VCaP (cell line): ENCODE results near the gene PTPRU.
"Not testable (repeated sequence)": the region's sequence is repeated elsewhere in the genome, so short reads cannot be mapped to it uniquely, and the experiment has no call there.

Source experiments
- H3K27ac ChIP-seq: fragments of 450-650 bp; 2 replicates; pipeline ENCODE4 v1.5.1; 2017
- CTCF ChIP-seq: fragments of 450-650 bp; conservative IDR thresholded peaks from 2 replicates; pipeline ENCODE4 v1.5.1; 2017; ENCODE audit warnings: mild to moderate bottlenecking, moderate library complexity

The PTPRU gene

GRCh38 chr1:29299446-29299845 is 63.1 kb downstream of the PTPRU start:
- no peak overlapping the region for H3K27ac ChIP-seq
- TF ChIP-seq CTCF = no peak

GRCh38 chr1:29301732-29302131 is 65.4 kb downstream of the PTPRU start:
- not testable (repeated sequence) for H3K27ac ChIP-seq

GRCh38 chr1:29303201-29304024 is 67.1 kb downstream of the PTPRU start:
- TF ChIP-seq CTCF = no peak

GRCh38 chr1:29304025-29304684 is 67.8 kb downstream of the PTPRU start:
- no peak for TF ChIP-seq CTCF
- no peak overlapping the region for H3K27ac ChIP-seq

More at GRCh38 chr1:29303201-29304024, 67.1 kb downstream of the PTPRU start:
- no peak overlapping the region for H3K27ac ChIP-seq

- no peak overlapping the region for H3K27ac ChIP-seq
- no peak for TF ChIP-seq CTCF
Observed at GRCh38 chr1:29305943-29306342, 69.6 kb downstream of the PTPRU start.

- no peak for TF ChIP-seq CTCF
Observed at GRCh38 chr1:29306471-29307140, 70.3 kb downstream of the PTPRU start.

GRCh38 chr1:29309075-29309474 is 72.8 kb downstream of the PTPRU start:
- no peak for TF ChIP-seq CTCF
- no peak overlapping the region for H3K27ac ChIP-seq

More at GRCh38 chr1:29306471-29307140, 70.3 kb downstream of the PTPRU start:
- no peak overlapping the region for H3K27ac ChIP-seq
